Stimulated activated CD4-positive, alpha-beta T cell treated with anti-CD3 and anti-CD28 coated beads, Interleukin-1b, Interleukin-23, amount 100 ng/mL, for 1 hour (primary cell): ENCODE measurements around the gene KCNT1.

ENCODE experiments used
- DNase-seq, 2 donors: peaks; one replicate each; pipeline ENCODE4 v3.0.0-alpha.2; 2020; ENCODE audit warnings: low read depth in 2 of 2

Gene KCNT1

DNA sequence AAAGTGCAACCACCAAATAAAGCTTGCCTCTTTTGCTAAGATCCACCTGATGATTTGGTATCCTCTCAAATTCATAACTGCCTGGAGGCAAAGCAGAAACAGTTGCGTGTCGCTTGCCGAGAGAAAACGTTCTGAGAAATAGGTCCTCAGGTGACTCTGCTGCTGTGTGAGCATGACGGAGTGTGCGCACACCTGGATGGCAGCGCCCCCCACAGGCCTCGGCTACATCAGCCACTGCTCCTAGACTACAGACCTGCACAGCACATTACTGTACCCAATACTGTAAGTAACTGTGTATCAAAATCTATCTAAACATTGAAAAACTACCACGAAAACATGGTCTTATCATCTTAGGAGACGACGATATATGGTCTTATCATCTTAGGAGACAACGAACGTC, 117.9 kb downstream of the KCNT1 start:
- DNase-seq, result no peak

DNA sequence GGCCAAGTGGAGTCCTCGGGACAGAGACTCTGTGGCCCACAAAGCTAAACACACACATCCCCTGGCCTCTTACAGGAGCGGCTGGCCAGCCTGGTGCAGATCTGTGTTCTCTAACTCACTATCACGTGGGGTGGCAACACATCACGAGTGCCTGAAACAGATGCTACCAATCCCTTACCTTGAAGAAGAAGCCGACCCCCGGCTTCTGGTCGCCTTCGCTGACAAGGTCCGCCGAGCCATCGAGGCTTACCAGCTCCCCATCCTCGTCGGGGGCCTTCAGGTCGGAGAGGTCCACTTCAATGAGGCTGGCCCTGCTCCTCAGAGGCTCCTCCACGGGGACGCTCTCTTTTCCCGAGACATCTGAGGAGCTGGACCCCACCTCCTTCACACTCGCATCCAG, 118.7 kb downstream of the KCNT1 start:
- DNase-seq, result no peak

DNA sequence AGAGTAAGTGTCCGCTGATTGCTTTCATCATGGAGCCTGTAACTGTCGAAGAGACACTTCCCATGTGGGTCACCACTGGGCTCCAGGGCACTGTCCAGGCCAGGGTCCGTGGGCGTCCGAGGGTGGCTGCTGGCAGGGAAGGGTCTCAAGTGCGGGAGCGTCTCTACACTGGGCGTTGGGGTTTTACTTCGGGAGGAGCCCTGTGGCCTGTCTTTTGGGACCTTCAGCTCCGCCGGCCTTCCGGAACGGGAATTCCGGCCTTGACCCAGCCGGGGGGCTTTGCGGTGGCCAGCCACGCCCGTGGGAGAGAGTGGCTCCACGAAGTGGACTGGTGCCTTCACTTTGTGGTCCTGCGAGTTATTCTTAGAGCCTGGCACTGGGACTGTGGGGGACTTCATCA, 119.1 kb downstream of the KCNT1 start:
- no peak for DNase-seq

DNA sequence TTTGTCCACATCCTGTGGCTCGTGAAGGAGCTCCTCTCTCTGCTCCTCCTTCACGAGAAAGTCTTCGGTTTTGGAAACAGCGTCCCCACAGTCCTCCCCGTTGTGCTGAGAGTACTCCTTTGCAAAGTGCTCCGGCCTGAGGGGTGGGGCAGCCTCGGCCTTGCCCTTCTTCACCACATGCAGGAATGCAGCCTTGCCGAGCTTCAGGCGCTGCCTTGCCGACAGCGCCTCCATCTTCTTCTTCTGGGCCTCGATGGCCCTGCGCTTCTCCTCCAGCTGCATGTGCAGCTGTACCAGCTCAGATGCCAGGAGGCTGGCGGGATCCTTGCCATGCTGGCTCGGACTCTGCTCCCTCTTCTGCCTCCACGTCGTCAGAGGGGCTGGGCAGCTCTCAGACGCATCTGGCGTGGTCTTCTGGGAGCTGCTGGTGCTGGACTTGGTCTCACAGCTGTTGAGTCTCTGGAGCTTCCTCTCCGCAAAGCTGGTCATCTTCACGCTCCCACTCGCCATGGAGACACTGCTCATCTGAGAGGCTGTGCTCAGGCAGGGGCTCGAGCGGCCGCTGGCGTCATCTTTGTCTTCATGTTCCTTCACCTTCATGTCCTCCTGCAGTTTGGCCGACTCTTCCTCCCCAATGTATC, 119.9 kb downstream of the KCNT1 start:
- DNase-seq, result no peak

DNA sequence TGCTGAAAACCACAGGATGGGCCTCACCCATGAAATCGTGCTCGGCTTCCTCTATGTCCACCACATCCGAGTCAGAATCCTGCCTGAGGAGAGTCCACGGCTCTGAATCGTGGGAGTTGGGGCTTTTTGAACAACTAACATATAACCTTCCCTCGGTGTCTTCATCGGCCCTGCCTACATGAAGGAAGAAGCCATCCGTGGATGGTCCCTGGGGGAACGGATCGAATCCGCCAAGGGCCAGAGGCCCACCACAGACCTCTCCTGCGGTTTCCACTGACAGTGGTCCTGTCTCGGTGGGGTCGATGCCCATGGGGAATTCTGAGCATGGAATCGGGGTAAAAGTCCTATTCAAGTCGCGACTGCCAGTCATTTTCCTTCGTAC, 120.4 kb downstream of the KCNT1 start:
- DNase-seq, result no peak

DNA sequence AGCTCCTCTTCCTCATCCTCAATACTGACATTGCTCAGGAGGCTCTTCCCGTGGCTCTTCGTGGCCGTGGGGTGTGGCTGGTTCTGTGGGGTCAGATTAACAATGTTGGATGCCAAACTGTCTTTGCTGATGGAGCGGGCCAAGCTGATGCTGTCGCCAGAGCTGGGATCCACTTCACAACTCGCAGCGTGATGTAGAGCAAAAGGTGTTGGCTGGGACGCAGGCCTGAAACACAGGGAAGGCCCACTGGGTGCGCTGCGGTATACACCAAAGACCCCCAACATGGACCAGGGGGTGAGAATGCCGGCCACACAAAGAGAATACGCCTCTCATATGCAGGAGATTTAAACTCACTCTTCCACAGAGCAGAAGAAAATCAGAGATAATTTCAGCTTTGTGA, 121.1 kb downstream of the KCNT1 start:
- DNase-seq, result no peak

DNA sequence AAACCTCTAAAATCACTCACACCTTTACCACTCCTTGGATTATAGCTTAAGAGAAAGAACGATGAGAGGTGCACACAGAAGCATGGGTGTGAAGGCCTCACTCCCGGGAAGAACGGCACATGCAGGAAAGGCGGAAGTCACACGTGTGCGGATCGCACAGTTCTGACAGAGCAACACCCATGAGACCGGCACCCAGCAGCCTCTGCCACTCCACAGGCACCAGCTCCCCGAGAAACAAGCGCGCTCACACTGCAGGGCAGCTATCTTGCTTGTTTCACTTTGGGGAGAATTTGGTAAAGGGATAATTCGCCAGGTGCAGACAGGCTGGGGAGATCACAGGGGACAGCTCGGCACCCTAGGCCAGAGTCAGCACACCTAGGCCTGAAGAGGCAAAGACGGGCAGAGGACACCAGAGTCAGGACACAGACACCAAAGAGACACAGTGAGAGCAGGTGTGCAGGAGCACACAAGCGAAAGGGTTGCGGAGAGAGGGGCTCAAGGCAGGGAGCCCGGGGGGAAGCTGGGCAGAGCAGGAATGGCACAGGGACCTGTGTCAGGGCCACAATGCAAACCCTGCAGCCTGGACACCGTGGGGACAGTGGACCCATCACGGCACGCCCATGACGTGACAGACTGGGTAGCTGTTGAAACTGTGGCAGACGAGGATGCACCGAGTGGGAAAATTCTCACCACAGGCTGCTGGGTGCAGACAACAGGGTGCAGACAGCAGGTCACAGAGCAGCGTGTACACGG, 123.6 kb downstream of the KCNT1 start:
- DNase-seq, result no peak

DNA sequence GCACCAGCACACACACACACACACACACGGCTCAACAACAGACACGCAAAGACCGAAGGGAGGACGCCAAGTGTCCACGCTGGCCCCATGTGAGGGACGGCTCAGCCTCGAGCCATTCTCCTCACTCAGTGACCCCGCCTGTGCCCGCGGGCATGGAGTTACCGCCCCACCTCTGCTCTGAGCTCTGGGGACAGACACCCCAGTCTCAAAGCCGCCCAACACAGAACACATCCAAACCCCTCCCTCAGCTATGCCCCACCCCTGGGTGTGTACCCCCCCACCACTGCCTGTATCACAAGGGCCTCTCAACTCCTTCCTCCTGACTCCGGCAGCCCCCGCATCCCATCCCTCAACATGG, 124.2 kb downstream of the KCNT1 start:
- DNase-seq, result no peak

DNA sequence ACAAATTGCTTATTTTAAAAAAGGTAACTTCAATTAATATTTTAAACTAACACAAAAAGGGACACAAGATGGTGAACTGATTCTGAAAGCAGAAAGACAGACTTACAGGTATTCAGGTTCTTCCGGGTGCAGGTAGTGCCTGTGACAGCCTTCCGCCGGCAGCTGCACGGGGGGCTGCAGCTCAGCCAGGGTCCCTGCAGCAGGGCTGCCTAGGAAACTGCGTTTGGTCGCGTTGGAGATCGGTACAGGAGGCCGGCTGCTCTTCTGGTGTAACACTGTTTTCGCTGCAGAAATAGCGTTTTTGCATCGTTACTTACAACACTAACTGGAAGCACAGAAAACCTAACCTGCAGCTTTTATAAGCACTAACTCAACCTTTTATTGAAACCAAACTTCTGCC, 125.3 kb downstream of the KCNT1 start:
- DNase-seq, result no peak

DNA sequence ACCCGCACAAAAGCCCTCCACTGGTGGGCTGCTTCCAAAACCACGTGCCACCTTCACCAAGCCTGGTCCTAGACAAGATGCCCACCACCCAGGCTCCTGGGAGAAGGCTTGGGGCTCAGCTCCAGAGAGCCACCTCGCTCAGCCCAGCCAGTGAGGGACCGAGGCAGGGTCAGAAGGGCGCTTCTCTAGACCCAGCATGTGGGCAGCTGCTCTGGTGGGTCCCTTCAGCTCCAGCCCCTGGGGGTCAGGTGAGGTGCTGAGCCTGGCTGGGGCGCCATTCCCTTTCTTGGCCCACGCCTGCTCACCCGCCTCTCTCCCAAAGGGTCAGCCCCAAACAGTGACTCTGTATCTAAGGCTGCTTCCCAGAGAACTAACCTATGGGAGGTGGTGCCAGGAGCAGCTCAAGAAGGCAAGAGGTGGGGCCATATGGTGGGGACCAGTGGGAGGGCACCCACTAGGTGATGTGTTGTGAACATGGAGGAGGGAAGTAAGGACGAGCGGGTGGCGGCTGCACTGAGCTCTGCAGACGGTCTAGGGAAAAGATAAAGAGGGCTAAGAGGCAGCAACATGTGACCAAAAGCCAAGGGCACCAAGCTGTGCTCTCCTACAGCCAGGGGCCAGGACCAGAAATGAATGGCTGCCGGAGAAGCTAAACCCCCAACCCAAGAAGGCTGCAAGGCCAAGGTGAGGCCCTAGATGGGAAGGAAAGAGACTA, 126.0 kb downstream of the KCNT1 start:
- no peak for DNase-seq

DNA sequence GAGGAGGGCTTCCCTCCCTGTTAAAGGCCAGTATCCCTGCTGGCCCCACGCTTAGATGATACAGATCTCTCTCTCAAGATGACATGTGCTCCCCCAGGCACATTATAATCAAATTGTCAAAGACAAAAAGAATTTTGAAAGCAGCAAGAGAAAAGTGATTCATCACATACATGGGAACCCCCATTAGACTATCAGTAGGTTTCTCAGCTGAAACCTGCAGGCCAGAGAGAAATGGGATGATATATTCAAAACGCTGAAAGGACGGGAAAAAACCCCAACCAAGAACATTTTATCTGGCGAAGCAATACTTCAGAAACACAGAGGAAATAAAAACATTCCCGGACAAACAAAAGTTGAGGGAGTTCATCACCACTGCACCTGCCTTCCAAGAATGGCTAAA, 126.7 kb downstream of the KCNT1 start:
- DNase-seq, result no peak

DNA sequence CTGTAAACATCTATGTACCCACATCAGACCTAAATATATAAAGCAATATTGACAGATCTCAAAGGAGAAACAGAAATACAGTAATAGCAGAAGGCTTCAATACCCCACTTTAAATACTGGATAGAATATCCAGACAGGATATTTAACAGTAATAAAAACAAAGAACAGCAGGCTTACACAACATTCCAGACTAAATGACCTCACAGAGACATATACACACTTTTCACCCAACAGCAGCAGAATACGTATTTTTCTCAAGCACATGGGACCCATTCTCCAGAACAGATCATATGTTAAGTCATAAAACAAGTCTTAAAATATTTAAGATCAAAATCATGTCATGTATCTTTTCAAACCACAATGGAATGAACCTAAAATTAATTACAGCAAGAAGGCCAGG, 128.5 kb downstream of the KCNT1 start:
- DNase-seq, result no peak

DNA sequence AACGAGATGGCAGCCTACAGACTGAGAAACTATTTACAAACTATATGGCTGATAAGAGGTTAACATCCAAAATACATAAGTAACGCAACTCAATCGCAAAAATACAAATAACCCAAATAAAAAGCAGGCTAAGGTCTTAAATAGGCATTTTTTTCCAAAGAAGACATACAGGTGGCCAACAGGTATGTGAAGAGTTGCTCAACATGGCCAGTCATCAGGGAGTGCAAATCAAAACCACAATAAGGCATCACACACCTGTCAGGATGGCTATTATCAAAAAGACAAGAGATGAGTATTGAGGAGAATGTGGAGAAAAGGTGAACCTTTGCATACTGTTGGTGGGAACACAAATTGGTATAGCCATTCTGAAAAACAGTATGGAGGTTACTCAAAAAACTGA, 131.9 kb downstream of the KCNT1 start:
- DNase-seq, result no peak

DNA sequence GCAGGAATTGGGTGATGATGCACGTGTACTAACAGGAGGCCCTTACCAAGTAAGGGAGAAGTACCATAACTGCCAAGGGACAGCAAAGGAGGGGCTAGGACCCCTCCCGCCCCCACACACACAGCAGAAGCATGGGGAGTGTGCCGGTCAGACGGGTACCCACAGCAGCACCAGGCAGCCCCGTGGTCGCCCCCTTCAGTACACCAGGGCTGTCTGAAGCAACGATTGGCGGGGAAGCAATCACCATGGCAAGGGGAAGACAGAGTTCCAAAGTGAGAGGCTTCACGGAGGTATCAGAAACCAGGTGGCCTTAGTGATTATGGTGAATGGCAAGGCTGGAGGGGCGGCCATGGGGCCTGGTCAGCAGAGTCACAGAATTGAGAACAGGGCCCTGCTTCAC, 133.1 kb downstream of the KCNT1 start:
- no peak for DNase-seq

DNA sequence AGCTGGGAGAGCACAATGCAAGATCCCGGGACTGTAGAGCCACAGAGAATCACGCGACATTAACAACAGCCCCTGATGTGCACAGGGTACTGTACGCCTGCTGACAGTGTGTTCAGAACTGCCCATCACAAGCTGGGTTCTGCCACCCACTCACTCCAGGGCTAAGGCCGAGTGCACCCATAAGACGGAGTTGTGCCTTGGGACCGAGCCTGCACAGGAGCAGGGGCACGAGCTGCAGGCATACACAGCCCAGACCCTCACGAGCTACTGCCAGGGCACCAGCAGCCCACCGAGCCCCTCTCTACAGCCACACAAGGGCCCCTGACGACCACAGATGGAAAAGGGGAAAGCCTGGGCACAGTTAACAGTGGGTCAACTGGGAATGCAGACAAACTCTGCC, 137.5 kb downstream of the KCNT1 start:
- no peak for DNase-seq

DNA sequence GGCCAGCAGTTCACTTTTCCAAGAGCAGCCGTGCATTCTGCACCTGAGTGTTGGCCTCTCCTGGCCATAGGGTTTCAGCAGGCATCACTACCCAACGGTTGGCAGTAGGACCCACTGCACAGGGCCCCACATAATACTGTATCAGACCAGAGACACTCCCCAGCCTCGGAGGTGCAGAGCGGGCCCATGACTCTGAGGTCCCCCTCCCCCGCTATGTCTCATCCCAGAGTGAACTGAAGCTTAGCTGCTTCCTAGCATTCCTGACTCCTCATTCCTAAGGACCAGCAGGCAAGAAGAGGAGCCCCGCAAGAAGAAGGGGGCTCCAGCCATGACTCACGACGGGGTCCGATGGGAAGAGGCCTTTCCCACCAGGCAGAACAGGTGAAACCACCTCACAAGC, 138.1 kb downstream of the KCNT1 start:
- DNase-seq, result no peak

DNA sequence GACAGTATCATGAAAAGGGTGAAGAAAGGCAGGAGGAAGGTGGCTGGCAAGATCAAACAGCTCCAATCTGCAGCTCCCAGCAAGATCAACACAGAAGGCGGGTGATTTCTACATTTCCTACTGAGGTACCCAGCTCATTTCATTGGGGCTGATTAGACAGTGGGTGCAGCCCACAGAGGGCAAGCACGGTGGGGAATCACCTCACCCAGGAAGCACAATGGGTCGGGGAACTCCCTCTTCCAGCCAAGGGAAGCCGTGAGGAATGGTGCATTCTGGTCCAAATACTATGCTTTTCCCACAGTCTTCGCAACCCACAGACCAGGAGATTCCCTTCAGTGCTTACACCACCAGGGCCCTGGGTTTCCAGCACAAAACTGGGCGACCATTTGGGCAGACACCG, 138.6 kb downstream of the KCNT1 start:
- no peak for DNase-seq
